Lung (tissue), 12 donors: ENCODE measurements around the gene NANS. TPM values are rescaled to one million over a fixed set of nuclear protein-coding genes. Genes with fewer than 3 reads are reported as not detected.

ENCODE experiments used
- ATAC-seq: fragments of 200-7000 bp; cut with Tn5 transposase; one replicate; pipeline ENCODE4 v1.9.1; 2020; ENCODE audit warnings: moderate number of reproducible peaks; ENCODE audit not compliant: insufficient read depth, low FRiP score
- DNase-seq, 3 donors: peaks; one replicate each; pipeline ENCODE4 v3.0.0-alpha.2; 2013 to 2017
- H3K27ac ChIP-seq, 2 donors: one replicate each; pipeline ENCODE4 v1.5.1; 2013; ENCODE audit warnings: mild to moderate bottlenecking in 2 of 2, moderate library complexity in 2 of 2, control low read depth in 1 of 2, inconsistent platforms in 1 of 2, low read depth in 1 of 2, low read length in 1 of 2
- H3K27me3 ChIP-seq, 3 donors: one replicate each; pipeline ENCODE4 v1.5.1; 2013; ENCODE audit warnings: low read length in 2 of 3; ENCODE audit not compliant: control insufficient read depth in 3 of 3, insufficient read depth in 3 of 3
- H3K36me3 ChIP-seq, 4 donors: one replicate each; pipeline ENCODE4 v1.5.1; 2013; ENCODE audit warnings: low read length in 4 of 4, mild to moderate bottlenecking in 1 of 4, moderate library complexity in 1 of 4; ENCODE audit not compliant: control insufficient read depth in 4 of 4, insufficient read depth in 4 of 4
- H3K4me1 ChIP-seq, 5 donors: one replicate each; pipeline ENCODE4 v1.5.1; 2013; ENCODE audit warnings: low read length in 5 of 5, mild to moderate bottlenecking in 2 of 5, moderate library complexity in 1 of 5; ENCODE audit not compliant: control insufficient read depth in 5 of 5, insufficient read depth in 5 of 5
- H3K4me3 ChIP-seq: one replicate; pipeline ENCODE4 v1.5.1; 2013; ENCODE audit warnings: mild to moderate bottlenecking, control low read depth, moderate library complexity
- H3K9ac ChIP-seq, 2 donors: one replicate each; pipeline ENCODE4 v1.5.1; 2013; ENCODE audit warnings: low read length in 2 of 2, control low read depth in 1 of 2; ENCODE audit not compliant: insufficient read depth in 1 of 2
- H3K9me3 ChIP-seq, 4 donors: one replicate each; pipeline ENCODE4 v1.5.1; 2013; ENCODE audit warnings: low read length in 3 of 4, mild to moderate bottlenecking in 1 of 4, moderate library complexity in 1 of 4; ENCODE audit not compliant: control insufficient read depth in 4 of 4, insufficient read depth in 3 of 4
- CTCF ChIP-seq: IDR thresholded peaks from 2 replicates; pipeline ENCODE4 v1.5.1; 2012; ENCODE audit warnings: mild to moderate bottlenecking; ENCODE audit errors: control extremely low read depth, extremely low read depth
- WGBS, 2 donors: extraction: QIAGEN DNeasy Blood & Tissue Kit; methylation state at CpG; one replicate each; pipeline ENCODE4 v1.1.7; 2013; 5-methylcytosine and 5-hydroxymethylcytosine counted together
- polyA plus RNA-seq, 2 donors: library from polyadenylated mRNA; stranded (reverse); fragments of 200-250 nt; gene quantifications; one replicate each; pipeline ENCODE4 v1.2.1, GENCODE V29; 2013
- total RNA-seq, 2 donors: library from RNA; depleted of rRNA in 1 of 2; stranded (reverse); fragments of >200 nt in 1 of 2; gene quantifications; one replicate each; pipeline ENCODE4 v1.2.1, GENCODE V29; 2014 to 2021
- donor health status: control.
- donor health status: control.
- donor health status: Bipolar disorder and iron deficiency.
- donor health status: healthy.
- donor health status: DM: yes; HTN: yes; CAD: no.

Gene NANS
- total and polyA plus RNA-seq, 4 donors: 50.6 to 109 (median 74.4) TPM

- WGBS, 2 donors: 22 to 53% methylated on average over 5 of the region's 5 CpGs
- Histone ChIP-seq H3K27ac (peak overlapping the region in 1 of 2 donors; percentile 94), H3K27me3 (no peaks in the 10 kb centered on the region), H3K4me3 (peak overlapping the region; percentile 88), H3K4me1 (peaks cover 0 to 13% (median 0%) of the 10 kb centered on the region in 5 donors), H3K9ac (peak overlapping the region in 1 of 2 donors; percentile 60), H3K36me3 (no peaks in the 10 kb centered on the region), H3K9me3 (no peaks in the 10 kb centered on the region)
- no peak for TF ChIP-seq CTCF
- no peak for ATAC-seq
- DNase-seq: peak in 2 of 3 donors; percentile 11 to 21
Measured at GRCh38 chr9:98117984-98118639, 61.6 kb downstream of the NANS start.

DNA sequence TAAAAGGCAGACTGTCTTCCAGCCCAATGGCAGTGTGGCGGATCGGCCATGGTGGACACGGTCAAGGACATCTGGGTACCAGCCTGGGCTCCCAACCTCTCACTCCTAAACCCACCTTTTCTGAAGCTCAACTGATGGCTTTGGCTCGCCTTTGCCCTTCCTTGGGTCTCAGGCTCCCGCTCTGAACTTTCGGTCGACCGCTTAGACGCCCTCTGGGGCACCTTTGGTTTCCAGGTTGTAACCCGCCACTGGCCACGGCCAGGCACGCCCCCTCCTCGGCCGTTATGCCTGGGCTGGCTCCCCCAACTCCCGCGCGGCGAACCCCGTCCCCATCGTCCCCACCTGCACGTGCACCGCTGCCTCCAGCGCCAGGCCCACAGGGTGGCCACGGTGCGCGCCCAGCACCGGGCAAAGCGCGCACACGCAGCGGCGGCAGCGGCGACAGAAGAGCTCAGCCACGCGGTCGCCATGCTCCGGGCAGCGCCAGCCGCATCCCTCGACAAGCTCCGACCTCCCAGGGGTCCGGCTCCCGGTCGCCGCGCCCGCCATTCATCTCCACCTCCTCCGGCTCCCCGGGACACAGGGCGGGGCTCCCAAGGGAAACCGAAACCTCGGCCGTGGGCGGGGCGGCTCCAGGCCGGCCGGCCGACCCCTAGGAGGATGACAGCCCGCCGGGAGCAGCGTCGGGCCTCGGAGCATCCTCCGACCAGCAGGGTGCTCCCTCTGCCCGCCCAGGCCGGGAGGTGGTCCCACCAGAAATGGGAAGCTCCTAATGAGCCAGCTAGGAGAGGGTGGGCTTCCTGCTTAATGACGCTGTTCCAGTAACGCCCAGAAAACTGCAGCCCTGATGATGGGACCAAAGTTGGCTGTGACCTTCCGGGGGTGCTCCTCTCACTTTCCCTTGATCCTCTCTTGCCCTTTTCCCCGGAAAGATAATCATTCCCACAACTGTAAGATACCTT is 62.4 kb downstream of the NANS start, which contains the start of gene TRIM14:
TSS of gene TRIM14 (minus strand) at position 583 of the 962 bp plus-strand sequence. CDS start at position 549, 34 bp downstream.
- H3K9ac ChIP-seq: peak within 1 kb of the TSS in 1 of 2 donors; percentile 66
- DNase-seq (peak; percentile 72 to 85 (median 80)), ATAC-seq (peak; percentile 89)
- no peaks in the 10 kb centered on the region for H3K9me3 ChIP-seq
- WGBS, 2 donors: 3 to 5% methylated on average over 71 of the region's 71 CpGs
- no peaks in the 10 kb centered on the region for H3K36me3 ChIP-seq
- TF ChIP-seq CTCF: peak; percentile 2
- H3K27ac ChIP-seq: peak within 1 kb of the TSS in 1 of 2 donors; percentile 94
- H3K4me3 ChIP-seq: peak within 1 kb of the TSS; percentile 88
- peaks cover 0 to 13% (median 0%) of the 10 kb centered on the region in 5 donors for H3K4me1 ChIP-seq
- H3K27me3 ChIP-seq: no peaks in the 10 kb centered on the region

DNA sequence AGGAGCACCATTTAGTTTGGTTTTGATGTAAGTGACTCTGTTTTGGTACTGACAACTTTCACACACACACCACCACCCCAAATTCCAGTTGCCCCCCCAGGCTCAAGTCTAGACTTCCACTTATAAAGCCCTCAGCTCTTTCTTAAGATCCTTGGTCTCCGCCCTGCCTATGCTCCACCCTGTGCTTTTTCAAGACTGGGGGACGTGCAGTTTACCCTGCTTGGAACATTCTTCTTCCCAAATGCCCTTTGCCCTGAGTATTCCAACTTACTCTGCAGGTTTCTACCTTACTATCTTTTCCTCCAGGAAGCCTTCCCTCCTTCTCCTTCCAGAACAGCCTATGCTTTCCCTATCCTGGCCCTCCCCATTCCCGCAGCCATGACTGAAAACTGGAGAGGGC is 63.9 kb downstream of the NANS start:
- Histone ChIP-seq H3K27ac (peak overlapping the region in 1 of 2 donors; percentile 76), H3K36me3 (peaks cover 0 to 1% (median 0%) of the 10 kb centered on the region in 4 donors), H3K27me3 (no peaks in the 10 kb centered on the region), H3K9ac (no peak overlapping the region), H3K9me3 (no peaks in the 10 kb centered on the region), H3K4me1 (peaks cover 0 to 13% (median 0%) of the 10 kb centered on the region in 5 donors), H3K4me3 (no peak overlapping the region)
- DNase-seq (peak in 1 of 3 donors; percentile 19), ATAC-seq (no peak)
- no peak for TF ChIP-seq CTCF
- WGBS, 2 donors: 31 to 41% methylated on average over 3 of the region's 3 CpGs
